Measurements from ENCODE around the gene SLC17A4.

The SLC17A4 gene

GRCh38 chr6:25829375-25829774 lies 74.8 kb downstream of the SLC17A4 start:
- DNase-seq = no peak

DNA sequence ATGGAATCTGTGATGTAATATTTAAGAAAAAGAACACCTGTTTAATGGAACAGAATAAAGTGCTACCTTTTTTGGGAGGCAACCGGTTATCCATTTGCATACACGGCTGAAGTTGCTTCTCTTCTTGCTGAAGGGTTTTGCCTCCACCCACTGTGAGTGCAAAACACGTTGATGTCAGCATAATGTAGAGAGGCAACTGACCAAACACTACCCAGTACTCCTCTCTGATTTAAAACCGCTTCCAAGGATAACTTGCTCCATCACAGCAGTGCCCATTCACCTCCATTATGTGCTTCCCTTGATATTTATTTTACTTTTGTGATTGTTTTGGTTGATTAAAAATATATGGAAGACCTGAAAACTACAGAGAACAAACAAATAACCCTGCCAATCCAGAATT lies 75.9 kb downstream of the SLC17A4 start:
- no peak for DNase-seq

Data from NCI-H526 treated with DMSO at 0.1 percent for 48 hours (cell line).